ENCODE results near the gene NSMCE3. TPM values are rescaled to one million over a fixed set of nuclear protein-coding genes. Genes with fewer than 3 reads are reported as not detected.

NSMCE3 gene
- total RNA-seq, 1 donor from 2014 or later, result 16.1 TPM

DNA sequence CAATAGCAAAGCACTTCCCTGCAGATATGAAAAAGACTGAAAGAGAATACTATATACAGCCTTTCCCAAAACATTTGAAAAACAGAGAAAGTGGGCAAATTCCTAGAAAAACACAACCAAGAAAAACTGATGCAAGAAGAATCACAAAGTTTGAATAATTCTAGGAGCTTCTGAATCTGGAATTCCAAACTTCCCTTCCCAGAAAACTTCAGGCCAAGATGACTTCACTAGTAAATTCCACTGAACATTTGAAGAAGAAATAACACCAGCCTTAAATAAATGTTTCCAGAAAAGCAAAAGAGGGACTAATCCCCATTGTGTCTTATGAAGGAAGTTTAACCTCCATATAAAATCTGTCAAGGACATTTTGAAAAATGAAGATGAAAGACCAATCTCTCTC lies 15.8 kb upstream of the NSMCE3 start:
- H3K4me3 ChIP-seq, result no peak overlapping the region
- Mint-ChIP-seq H3K4me1 (peaks cover 9% of the 10 kb centered on the region), H3K9me3 (no peaks in the 10 kb centered on the region), H3K27me3 (ENCODE audit: insufficient read depth, low read depth) (no peaks in the 10 kb centered on the region), H3K4me3 (no peak overlapping the region), H3K27ac (no peak overlapping the region), H3K36me3 (peaks cover 4% of the 10 kb centered on the region)
- no peak for DNase-seq (ENCODE audit: low spot score)
- no peaks in the 10 kb centered on the region for H3F3A ChIP-seq (ENCODE audit: low read depth)
- no peak overlapping the region for H3K9ac ChIP-seq
- no peak overlapping the region for H3K4me2 ChIP-seq
- H3K27ac ChIP-seq, result no peak overlapping the region
- H3K9me3 ChIP-seq (ENCODE audit: low read depth), result no peaks in the 10 kb centered on the region
- H3K36me3 ChIP-seq, result no peaks in the 10 kb centered on the region
- H4K20me1 ChIP-seq (ENCODE audit: low read depth), result no peaks in the 10 kb centered on the region
- no peak for TF ChIP-seq EZH2phosphoT487 (IDR thresholded peaks at IDR 0.05)
- TF ChIP-seq, protein P1, sequence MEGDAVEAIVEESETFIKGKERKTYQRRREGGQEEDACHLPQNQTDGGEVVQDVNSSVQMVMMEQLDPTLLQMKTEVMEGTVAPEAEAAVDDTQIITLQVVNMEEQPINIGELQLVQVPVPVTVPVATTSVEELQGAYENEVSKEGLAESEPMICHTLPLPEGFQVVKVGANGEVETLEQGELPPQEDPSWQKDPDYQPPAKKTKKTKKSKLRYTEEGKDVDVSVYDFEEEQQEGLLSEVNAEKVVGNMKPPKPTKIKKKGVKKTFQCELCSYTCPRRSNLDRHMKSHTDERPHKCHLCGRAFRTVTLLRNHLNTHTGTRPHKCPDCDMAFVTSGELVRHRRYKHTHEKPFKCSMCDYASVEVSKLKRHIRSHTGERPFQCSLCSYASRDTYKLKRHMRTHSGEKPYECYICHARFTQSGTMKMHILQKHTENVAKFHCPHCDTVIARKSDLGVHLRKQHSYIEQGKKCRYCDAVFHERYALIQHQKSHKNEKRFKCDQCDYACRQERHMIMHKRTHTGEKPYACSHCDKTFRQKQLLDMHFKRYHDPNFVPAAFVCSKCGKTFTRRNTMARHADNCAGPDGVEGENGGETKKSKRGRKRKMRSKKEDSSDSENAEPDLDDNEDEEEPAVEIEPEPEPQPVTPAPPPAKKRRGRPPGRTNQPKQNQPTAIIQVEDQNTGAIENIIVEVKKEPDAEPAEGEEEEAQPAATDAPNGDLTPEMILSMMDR (IDR thresholded peaks at IDR 0.05), result no peak
- no peak for TF ChIP-seq EZH2 (IDR thresholded peaks at IDR 0.05)
- peaks cover 2% of the 10 kb centered on the region for H3K4me1 ChIP-seq
- H2AFZ ChIP-seq (replicated peaks), result no peak overlapping the region
- no peaks in the 10 kb centered on the region for H3K27me3 ChIP-seq
- H3K79me2 ChIP-seq (ENCODE audit: low read depth), result no peaks in the 10 kb centered on the region

DNA sequence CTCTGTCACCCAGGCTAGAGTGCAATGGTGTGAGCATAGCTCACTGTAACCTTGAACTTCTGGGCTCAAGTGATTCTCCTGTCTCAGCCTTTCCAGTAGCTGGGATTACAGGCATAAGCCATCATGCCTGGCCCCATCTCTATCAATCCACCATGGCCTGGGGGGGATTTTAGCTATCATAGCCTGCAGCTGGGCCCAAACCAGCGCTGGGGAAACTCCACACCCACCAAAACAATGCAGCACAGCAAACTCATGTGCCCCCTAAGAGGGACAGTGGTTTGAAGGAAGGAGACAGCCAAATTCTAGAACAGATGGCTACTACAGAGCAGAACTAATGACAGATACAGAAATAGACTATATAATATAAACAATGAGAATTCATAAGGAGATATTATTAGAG lies 13.8 kb upstream of the NSMCE3 start:
- H3K4me1 ChIP-seq, result peaks cover 5% of the 10 kb centered on the region
- Mint-ChIP-seq H3K36me3 (no peaks in the 10 kb centered on the region), H3K4me3 (no peak overlapping the region), H3K9me3 (no peaks in the 10 kb centered on the region), H3K27me3 (ENCODE audit: insufficient read depth, low read depth) (no peaks in the 10 kb centered on the region), H3K27ac (no peak overlapping the region), H3K4me1 (peaks cover 12% of the 10 kb centered on the region)
- no peak overlapping the region for H3K4me3 ChIP-seq
- H3K4me2 ChIP-seq, result no peak overlapping the region
- no peak overlapping the region for H3K27ac ChIP-seq
- DNase-seq (ENCODE audit: low spot score), result no peak
- H3K27me3 ChIP-seq, result no peaks in the 10 kb centered on the region
- no peaks in the 10 kb centered on the region for H3F3A ChIP-seq (ENCODE audit: low read depth)
- H3K9me3 ChIP-seq (ENCODE audit: low read depth), result no peaks in the 10 kb centered on the region
- no peaks in the 10 kb centered on the region for H3K79me2 ChIP-seq (ENCODE audit: low read depth)
- H3K9ac ChIP-seq, result no peak overlapping the region
- no peaks in the 10 kb centered on the region for H4K20me1 ChIP-seq (ENCODE audit: low read depth)
- TF ChIP-seq, protein P1 (IDR thresholded peaks at IDR 0.05), result no peak
- H3K36me3 ChIP-seq, result no peaks in the 10 kb centered on the region
- no peak overlapping the region for H2AFZ ChIP-seq (replicated peaks)

DNA sequence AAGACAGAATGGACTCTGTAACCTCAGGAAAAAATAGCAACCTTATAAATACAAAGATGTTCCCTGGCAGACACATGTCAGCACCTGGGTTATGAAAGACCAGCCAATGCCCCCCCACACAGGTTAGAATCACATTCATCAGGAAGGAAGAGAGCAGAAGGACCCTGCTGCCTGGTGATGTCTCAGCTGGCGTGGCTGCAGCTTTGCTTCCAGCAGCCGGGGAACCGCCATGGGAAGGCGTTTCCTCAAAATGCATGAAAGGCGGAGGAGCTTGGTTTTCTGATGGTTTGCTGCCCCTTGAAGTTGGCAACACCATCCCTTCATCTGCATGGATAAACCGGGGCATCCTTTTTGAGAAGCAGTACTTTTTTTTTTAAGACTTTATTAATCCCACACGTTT lies 10.9 kb upstream of the NSMCE3 start:
- Histone ChIP-seq H3K27ac (no peak overlapping the region), H3K4me2 (no peak overlapping the region), H3K27me3 (no peaks in the 10 kb centered on the region), H3K4me1 (peaks cover 5% of the 10 kb centered on the region), H4K20me1 (ENCODE audit: low read depth) (no peaks in the 10 kb centered on the region), H3K9me3 (ENCODE audit: low read depth) (no peaks in the 10 kb centered on the region), H3F3A (ENCODE audit: low read depth) (no peaks in the 10 kb centered on the region), H2AFZ (replicated peaks) (no peak overlapping the region), H3K36me3 (no peaks in the 10 kb centered on the region), H3K9ac (no peak overlapping the region), H3K79me2 (ENCODE audit: low read depth) (no peaks in the 10 kb centered on the region), H3K4me3 (no peak overlapping the region)
- H3K4me1 Mint-ChIP-seq, result peaks cover 16% of the 10 kb centered on the region
- peaks cover 2% of the 10 kb centered on the region for H3K27me3 Mint-ChIP-seq (ENCODE audit: insufficient read depth, low read depth)
- DNase-seq (ENCODE audit: low spot score), result no peak
- no peak overlapping the region for H3K27ac Mint-ChIP-seq
- H3K9me3 Mint-ChIP-seq, result no peaks in the 10 kb centered on the region
- TF ChIP-seq EZH2 (IDR thresholded peaks at IDR 0.05) (no peak), EZH2phosphoT487 (IDR thresholded peaks at IDR 0.05) (no peak)
- TF ChIP-seq, protein P1 (IDR thresholded peaks at IDR 0.05), result no peak
- H3K36me3 Mint-ChIP-seq, result no peaks in the 10 kb centered on the region
- no peak overlapping the region for H3K4me3 Mint-ChIP-seq

Measured in neural progenitor cell (in vitro differentiated cells).